Transverse colon (tissue), 4 donors: ENCODE measurements around the gene CLIC4. TPM values are rescaled to one million over a fixed set of nuclear protein-coding genes. Genes with fewer than 3 reads are reported as not detected.

Source experiments
- DNase-seq: peaks from one replicate; pipeline ENCODE4 v3.0.0-alpha.2; 2019
- H3K27ac ChIP-seq, 4 donors: fragments of 200-600 bp; sonication (generic); 2 replicates each; pipeline ENCODE4 v1.5.1; 2016 to 2018; ENCODE audit warnings: inconsistent platforms in 4 of 4
- H3K27me3 ChIP-seq: fragments of 200-600 bp; sonication (generic); 2 replicates; pipeline ENCODE4 v1.5.1; 2017; ENCODE audit warnings: inconsistent platforms
- H3K36me3 ChIP-seq, 4 donors: fragments of 200-600 bp; sonication (generic); 2 replicates each; pipeline ENCODE4 v1.5.1; 2017 to 2019; ENCODE audit warnings: inconsistent platforms in 4 of 4
- H3K4me1 ChIP-seq, 4 donors: fragments of 200-600 bp; sonication (generic); 2 replicates each; pipeline ENCODE4 v1.5.1; 2017 to 2020; ENCODE audit warnings: inconsistent platforms in 4 of 4
- H3K4me3 ChIP-seq, 4 donors: fragments of 200-600 bp; sonication (generic); 1 replicate in 1 of 4; 2 replicates in 3 of 4; pipeline versions ENCODE4 v1.5.1 to v1.6.1; 2017 to 2019; ENCODE audit warnings: inconsistent platforms in 4 of 4
- H3K9me3 ChIP-seq, 2 donors: fragments of 200-600 bp; sonication (generic); 2 replicates each; pipeline ENCODE4 v1.5.1; 2017 to 2019; ENCODE audit warnings: inconsistent platforms in 2 of 2
- CTCF ChIP-seq, 5 experiments: fragments of 200-600 bp in 3 of 5; fragments of 450-650 bp in 2 of 5; sonication (generic) in 3 of 5; IDR thresholded peaks; 1 replicate in 2 of 5; 2 replicates in 3 of 5; pipeline ENCODE4 v1.5.1; 2016 to 2017; ENCODE audit warnings: antibody characterized with exemption in 5 of 5, inconsistent platforms in 3 of 5, mild to moderate bottlenecking in 2 of 5, moderate library complexity in 1 of 5
- EP300 ChIP-seq: sonication (generic); formaldehyde crosslinking; IDR thresholded peaks from one replicate; pipeline ENCODE4 v1.6.1; 2017; ENCODE audit warnings: antibody characterized with exemption, low read depth
- POLR2A ChIP-seq: fragments of 450-650 bp; IDR thresholded peaks from one replicate; pipeline ENCODE4 v1.6.1; 2016; ENCODE audit warnings: antibody characterized with exemption, mild to moderate bottlenecking, moderate library complexity
- POLR2AphosphoS5 ChIP-seq, 3 donors: sonication (generic); formaldehyde crosslinking; IDR thresholded peaks; one replicate each; pipeline ENCODE4 v1.6.1; 2016; ENCODE audit warnings: antibody characterized with exemption in 3 of 3
- WGBS, 2 donors: methylation state at CpG; one replicate each; pipeline ENCODE4 v1.1.5; 2018; ENCODE audit warnings: low coverage in 1 of 2; 5-methylcytosine and 5-hydroxymethylcytosine counted together
- in situ Hi-C, 4 donors: fragments of 200-750 bp; cut with MboI; loops; one replicate each; pipeline versions ENCODE4 v1.15.0 to v1.15.1; 2017; ENCODE audit warnings: low sequenced_read_pairs in 3 of 4, low pct_ligation_motif_present in 1 of 4, low pct_unique_long_range_greater_than_20kb in 1 of 4
- intact Hi-C: fragments of 100-400 bp; cut with DNase I; formaldehyde crosslinking; loops from one replicate; pipeline ENCODE4 v1.15.1; 2023; ENCODE audit warnings: low total_unique reads
- total RNA-seq, 4 donors: library from RNA; depleted of rRNA; stranded (reverse); fragments of >200 nt; gene quantifications; one replicate each; pipeline ENCODE4 v1.1.0, GENCODE V29; 2016

CLIC4 gene
- total RNA-seq, 4 donors from 2014 or later = 52.4 to 107 (median 65.0) TPM

GRCh38 chr1:24866211-24867083 lies 121.2 kb downstream of the CLIC4 start:
- in situ Hi-C loops = no loop called here
- Histone ChIP-seq H3K27me3 (peaks cover 9% of the 10 kb centered on the region), H3K9me3 (no peaks in the 10 kb centered on the region), H3K4me1 (peaks cover 3 to 35% (median 12%) of the 10 kb centered on the region in 4 donors), H3K36me3 (no peaks in the 10 kb centered on the region), H3K4me3 (no peak overlapping the region), H3K27ac (no peak overlapping the region)
- TF ChIP-seq EP300 (no peak), POLR2AphosphoS5 (IDR thresholded peaks at IDR 0.05) (no peak), POLR2A (no peak), CTCF (IDR thresholded peaks at IDR 0.05) (no peak)
- DNase-seq = no peak
- WGBS, 2 donors = 70 to 77% methylated on average over 6 to 17 of the region's 17 CpGs
- intact Hi-C loops = loop anchor here (10.0 kb wide), 1 partner anchor 238 kb away; no protein-coding TSS in a partner anchor

GRCh38 chr1:24867084-24867870 lies 122.0 kb downstream of the CLIC4 start:
- Histone ChIP-seq H3K27ac (no peak overlapping the region), H3K4me3 (no peak overlapping the region), H3K36me3 (no peaks in the 10 kb centered on the region), H3K9me3 (no peaks in the 10 kb centered on the region), H3K4me1 (peaks cover 0 to 29% (median 7%) of the 10 kb centered on the region in 4 donors), H3K27me3 (peaks cover 9% of the 10 kb centered on the region)
- intact Hi-C loops = loop anchor here (10.0 kb wide), 1 partner anchor 238 kb away; no protein-coding TSS in a partner anchor
- in situ Hi-C loops = no loop called here
- WGBS, 2 donors = 40 to 78% methylated on average over 1 to 18 of the region's 18 CpGs
- no peak for DNase-seq
- TF ChIP-seq EP300 (no peak), POLR2AphosphoS5 (IDR thresholded peaks at IDR 0.05) (no peak), CTCF (IDR thresholded peaks at IDR 0.05) (no peak), POLR2A (no peak)

GRCh38 chr1:24868016-24868875 lies 123.0 kb downstream of the CLIC4 start:
- Histone ChIP-seq H3K27ac (no peak overlapping the region), H3K27me3 (peaks cover 9% of the 10 kb centered on the region), H3K4me3 (no peak overlapping the region), H3K4me1 (peaks cover 0 to 19% (median 7%) of the 10 kb centered on the region in 4 donors), H3K36me3 (no peaks in the 10 kb centered on the region), H3K9me3 (no peaks in the 10 kb centered on the region)
- 87 to 100% methylated on average over 1 to 22 of the region's 22 CpGs for WGBS, 2 donors
- DNase-seq = no peak
- TF ChIP-seq CTCF (IDR thresholded peaks at IDR 0.05) (no peak), POLR2AphosphoS5 (IDR thresholded peaks at IDR 0.05) (no peak), EP300 (no peak), POLR2A (no peak)
- intact Hi-C loops = loop anchor here (10.0 kb wide), 1 partner anchor 237 kb away; no protein-coding TSS in a partner anchor
- in situ Hi-C loops = no loop called here
